ENCODE results near the gene SPOCK3.
A peak's percentile ranks its signal among the peaks of the same experiment; 100 is the strongest.

DNA sequence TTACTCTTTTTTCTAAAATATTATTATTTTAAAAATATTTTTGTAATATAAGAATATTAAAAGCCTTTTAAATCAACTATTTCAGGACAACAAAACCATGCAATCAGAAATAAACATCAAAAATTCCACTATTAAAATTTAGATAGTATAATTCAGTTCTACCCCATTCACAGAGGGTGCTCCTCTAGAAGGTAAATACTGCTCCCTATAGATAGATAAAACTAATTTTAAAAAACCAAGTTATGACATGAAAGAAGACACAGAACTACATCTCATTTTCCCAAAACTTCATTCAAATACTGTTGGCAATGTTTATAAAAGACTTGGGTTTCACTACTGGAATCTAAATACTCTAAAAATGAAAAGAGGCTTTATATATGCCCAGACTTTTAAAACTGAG, 219.3 kb downstream of the SPOCK3 start:
- TF ChIP-seq CTCF (IDR thresholded peaks at IDR 0.05; ENCODE audit: low read length) (peak; percentile 18; the same call in 1 of the 2 replicates), EZH2 (IDR thresholded peaks at IDR 0.05; ENCODE audit: borderline replicate concordance, low read length) (no peak)

All from OCI-LY1 (cell line).